Large intestine (tissue), 3 donors: ENCODE data around the gene PXT1. TPM values are rescaled to one million over a fixed set of nuclear protein-coding genes. Genes with fewer than 3 reads are reported as not detected.
"Not testable (repeated sequence)": the region's sequence is repeated elsewhere in the genome, so short reads cannot be mapped to it uniquely, and the experiment has no call there.

Source experiments
- DNase-seq, 2 donors: peaks; one replicate each; pipeline versions ENCODE4 v3.0.0 to v3.0.0-alpha.2; 2013
- H3K27ac ChIP-seq: one replicate; pipeline ENCODE4 v1.5.1; 2013; ENCODE audit warnings: low read length
- H3K27me3 ChIP-seq: 2 replicates; pipeline ENCODE4 v1.6.1; 2013; ENCODE audit warnings: low read length; ENCODE audit not compliant: control insufficient read depth, insufficient read depth
- H3K36me3 ChIP-seq: 2 replicates; pipeline ENCODE4 v1.6.1; 2013; ENCODE audit warnings: low read length; ENCODE audit not compliant: control insufficient read depth, insufficient read depth
- H3K4me1 ChIP-seq: one replicate; pipeline ENCODE4 v1.6.1; 2013; ENCODE audit warnings: low read length; ENCODE audit not compliant: control insufficient read depth, insufficient read depth
- H3K4me3 ChIP-seq: one replicate; pipeline ENCODE4 v1.5.1; 2013; ENCODE audit warnings: low read length
- H3K9me3 ChIP-seq: one replicate; pipeline ENCODE4 v1.6.1; 2013; ENCODE audit warnings: mild to moderate bottlenecking, low read depth, low read length, moderate library complexity; ENCODE audit not compliant: control insufficient read depth
- WGBS: methylation state at CpG from one replicate; pipeline ENCODE4 v1.1.5; 2013; ENCODE audit warnings: low lambda C conversion rate; ENCODE audit not compliant: insufficient coverage; 5-methylcytosine and 5-hydroxymethylcytosine counted together
- polyA plus RNA-seq: library from polyadenylated mRNA; unstranded; fragments of 120-200 nt; gene quantifications from one replicate; pipeline ENCODE4 v1.2.1, GENCODE V29; 2013

PXT1 gene
- polyA plus RNA-seq, 1 donor: 0.24 TPM

DNA sequence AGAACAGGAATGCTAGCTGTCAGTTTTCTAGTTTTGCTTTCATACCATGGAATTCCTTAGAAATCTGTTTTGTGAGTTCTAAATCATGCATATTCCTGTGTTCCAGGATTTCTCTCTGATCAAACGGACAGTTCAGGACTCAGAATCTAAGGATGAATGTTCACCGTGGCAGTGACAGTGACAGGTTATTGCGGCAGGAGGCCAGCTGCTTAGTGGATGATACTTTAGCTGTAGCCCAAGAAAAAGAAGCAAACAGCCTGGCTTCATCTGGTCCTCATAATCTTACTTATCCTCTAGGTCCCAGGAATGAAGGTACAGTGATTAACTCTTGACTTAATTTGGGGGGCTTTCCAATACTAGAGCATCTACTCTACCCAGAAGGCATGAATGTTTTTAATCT is 27.3 kb upstream of the PXT1 start:
- no peak for DNase-seq
- Histone ChIP-seq H3K27ac (no peak overlapping the region), H3K4me1 (no peaks in the 10 kb centered on the region), H3K9me3 (no peaks in the 10 kb centered on the region), H3K36me3 (peaks cover 23% of the 10 kb centered on the region), H3K4me3 (no peak overlapping the region), H3K27me3 (no peaks in the 10 kb centered on the region)
- no CpG with 5 or more reads among the region's 3 CpGs for WGBS

DNA sequence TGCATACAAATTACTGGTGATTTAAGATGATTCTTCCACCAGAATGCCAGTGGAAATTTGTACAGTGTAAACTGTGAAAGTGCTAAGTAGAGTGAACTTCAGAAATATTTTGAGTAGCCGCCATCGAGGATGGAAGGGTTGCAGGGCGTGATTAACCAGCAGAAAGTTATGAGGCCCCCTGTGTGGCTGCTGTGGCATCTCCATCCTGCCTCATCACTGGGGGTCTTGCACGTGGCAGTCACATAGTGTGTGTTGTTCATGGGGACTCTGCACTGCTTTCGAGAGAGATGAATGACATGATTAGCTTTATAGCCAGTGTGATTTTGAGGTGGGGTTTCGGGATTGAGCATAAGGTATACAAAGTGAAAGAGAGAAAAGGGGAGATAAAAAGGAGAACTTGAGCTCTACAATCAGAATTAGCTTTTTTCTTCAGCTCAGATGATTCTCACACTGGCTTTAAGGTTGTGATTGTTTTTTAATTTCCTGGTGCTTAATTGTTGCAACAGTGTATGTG is 26.6 kb upstream of the PXT1 start:
- H3K36me3 ChIP-seq: peaks cover 16% of the 10 kb centered on the region
- no peak overlapping the region for H3K4me3 ChIP-seq
- WGBS: 50% methylated on average over 1 of the region's 6 CpGs
- H3K27me3 ChIP-seq: no peaks in the 10 kb centered on the region
- no peak overlapping the region for H3K27ac ChIP-seq
- H3K9me3 ChIP-seq: no peaks in the 10 kb centered on the region
- no peaks in the 10 kb centered on the region for H3K4me1 ChIP-seq
- DNase-seq: no peak

DNA sequence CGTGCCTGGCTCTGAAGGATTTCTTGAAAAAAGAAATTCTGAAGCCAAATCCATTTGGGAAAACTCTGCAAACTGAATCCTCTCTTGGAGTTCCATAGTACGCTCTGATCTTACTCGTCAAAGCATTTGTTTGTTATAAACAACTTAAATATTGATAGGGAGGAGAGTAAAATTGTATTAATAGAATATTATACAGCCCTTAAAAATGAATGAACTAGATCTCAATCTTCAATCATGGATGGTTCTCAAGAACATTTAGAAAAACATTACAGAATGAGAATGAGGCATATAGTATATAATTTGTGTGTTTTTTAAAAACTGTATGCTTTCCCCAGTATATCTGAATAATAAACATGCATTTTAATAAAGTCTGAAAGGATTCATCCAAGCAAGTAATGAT is 25.0 kb upstream of the PXT1 start:
- no peak for DNase-seq
- H3K27me3 ChIP-seq: no peaks in the 10 kb centered on the region
- no peaks in the 10 kb centered on the region for H3K9me3 ChIP-seq
- no CpG with 5 or more reads among the region's 3 CpGs for WGBS
- H3K4me1 ChIP-seq: no peaks in the 10 kb centered on the region
- no peak overlapping the region for H3K4me3 ChIP-seq
- H3K27ac ChIP-seq: no peak overlapping the region
- peaks cover 15% of the 10 kb centered on the region for H3K36me3 ChIP-seq

DNA sequence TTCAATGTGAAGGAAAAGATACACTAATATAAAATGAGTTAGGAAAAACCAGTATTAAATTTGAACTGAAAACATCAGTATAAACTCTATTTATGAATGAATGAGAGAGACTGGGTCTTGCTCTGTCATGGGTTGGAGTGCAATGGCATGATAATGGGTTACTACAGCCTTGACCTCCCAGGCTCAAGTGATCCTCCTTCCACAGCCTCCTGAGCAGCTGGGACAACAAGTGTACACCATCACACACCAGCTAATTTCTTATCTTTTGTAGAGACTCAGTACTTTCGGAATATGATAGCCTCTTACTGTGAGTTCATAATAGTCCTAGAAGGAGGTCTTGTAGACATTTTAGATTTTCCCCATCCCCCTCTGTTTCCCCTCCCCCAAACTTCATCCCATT is 21.6 kb upstream of the PXT1 start:
- Histone ChIP-seq H3K9me3 (no peaks in the 10 kb centered on the region), H3K36me3 (peaks cover 2% of the 10 kb centered on the region), H3K27ac (no peak overlapping the region), H3K27me3 (no peaks in the 10 kb centered on the region), H3K4me1 (no peaks in the 10 kb centered on the region), H3K4me3 (no peak overlapping the region)
- no CpG with 5 or more reads among the region's 1 CpG for WGBS
- no peak for DNase-seq

DNA sequence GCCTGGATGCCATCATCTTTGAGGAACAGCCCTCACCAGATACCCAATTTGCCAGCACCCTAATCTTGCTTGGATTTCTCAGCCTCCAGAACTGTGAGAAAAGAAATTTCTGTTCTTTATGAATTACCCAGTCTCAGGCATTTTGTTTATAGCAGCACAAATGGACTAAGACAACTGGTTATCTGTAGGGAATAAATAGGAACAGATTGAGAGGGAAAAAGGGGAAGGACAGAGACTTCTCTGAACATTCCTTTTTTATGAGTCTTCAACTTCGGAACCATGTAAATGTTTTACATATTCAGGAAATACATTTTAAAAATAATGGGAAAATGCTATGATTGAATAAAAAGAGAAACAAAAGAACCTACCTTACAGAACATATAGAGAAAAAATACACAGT is 21.0 kb upstream of the PXT1 start:
- Histone ChIP-seq H3K27ac (no peak overlapping the region), H3K4me1 (no peaks in the 10 kb centered on the region), H3K27me3 (no peaks in the 10 kb centered on the region), H3K9me3 (no peaks in the 10 kb centered on the region), H3K36me3 (peaks cover 2% of the 10 kb centered on the region), H3K4me3 (no peak overlapping the region)
- DNase-seq: no peak
- WGBS: 86% methylated on average over 1 of the region's 1 CpG

DNA sequence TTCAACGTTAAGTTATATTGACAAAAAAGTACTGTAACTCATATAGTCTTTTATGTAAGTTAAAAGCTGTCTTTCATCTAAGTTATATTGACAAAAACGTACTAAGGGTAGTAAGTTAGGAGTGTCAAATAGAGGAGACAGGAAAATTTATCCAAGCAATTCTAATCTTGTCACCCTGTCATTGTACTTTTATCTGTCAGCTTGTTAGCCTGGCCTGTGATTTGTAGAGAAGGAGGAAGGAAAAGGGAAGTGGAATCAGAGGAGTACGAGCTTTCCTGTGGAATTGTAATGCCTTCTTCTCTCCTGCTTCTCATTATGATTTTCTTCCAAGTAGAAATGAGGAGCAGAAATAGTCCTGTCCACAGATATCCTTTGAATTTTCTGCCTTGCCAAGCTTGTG is 19.0 kb upstream of the PXT1 start:
- Histone ChIP-seq H3K27me3 (no peaks in the 10 kb centered on the region), H3K27ac (no peak overlapping the region), H3K4me3 (no peak overlapping the region), H3K4me1 (no peaks in the 10 kb centered on the region), H3K9me3 (no peaks in the 10 kb centered on the region), H3K36me3 (peaks cover 2% of the 10 kb centered on the region)
- WGBS: 83% methylated on average over 2 of the region's 3 CpGs
- no peak for DNase-seq

DNA sequence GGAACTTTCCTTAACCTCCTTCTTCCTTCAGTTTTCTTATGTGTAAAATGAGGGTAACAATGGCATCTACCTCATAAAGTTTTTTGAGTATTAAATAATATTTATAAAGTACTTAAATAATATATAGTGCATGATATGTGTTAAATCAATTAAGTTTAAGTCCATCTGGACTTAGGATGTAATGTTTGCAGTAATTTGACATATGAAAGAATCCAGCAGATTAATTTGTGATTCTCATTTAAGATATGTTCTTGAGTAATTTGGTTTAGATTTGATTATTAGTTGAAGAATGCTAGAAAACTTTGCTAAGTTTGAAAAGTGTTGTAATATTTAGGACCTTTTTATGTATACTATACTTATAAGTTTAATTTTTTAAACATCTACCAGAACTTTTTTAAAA is 18.3 kb upstream of the PXT1 start:
- no peaks in the 10 kb centered on the region for H3K4me1 ChIP-seq
- H3K36me3 ChIP-seq: peaks cover 2% of the 10 kb centered on the region

GRCh38 chr6:36459501-36459900 is 16.8 kb upstream of the PXT1 start:
- Histone ChIP-seq H3K4me1 (no peaks in the 10 kb centered on the region), H3K36me3 (peaks cover 6% of the 10 kb centered on the region), H3K9me3 (no peaks in the 10 kb centered on the region), H3K27ac (no peak overlapping the region), H3K27me3 (no peaks in the 10 kb centered on the region), H3K4me3 (no peak overlapping the region)
- DNase-seq: no peak

More for the DNA sequence above, 18.3 kb upstream of the PXT1 start:
- Histone ChIP-seq H3K4me3 (no peak overlapping the region), H3K27ac (no peak overlapping the region), H3K27me3 (no peaks in the 10 kb centered on the region), H3K9me3 (no peaks in the 10 kb centered on the region)
- no peak for DNase-seq

- DNase-seq: no peak
Observed at GRCh38 chr6:36455486-36456027, 12.9 kb upstream of the PXT1 start.

GRCh38 chr6:36452897-36453296 is 10.2 kb upstream of the PXT1 start:
- not testable (repeated sequence) for H3K9me3 ChIP-seq, DNase-seq, H3K27me3 ChIP-seq, H3K4me3 ChIP-seq, H3K4me1 ChIP-seq, H3K27ac ChIP-seq
- peaks cover 15% of the 10 kb centered on the region for H3K36me3 ChIP-seq
- no CpG with 5 or more reads among the region's 8 CpGs for WGBS

More at GRCh38 chr6:36455486-36456027, 12.9 kb upstream of the PXT1 start:
- H3K9me3 ChIP-seq: no peaks in the 10 kb centered on the region
- H3K27me3 ChIP-seq: no peaks in the 10 kb centered on the region
- H3K36me3 ChIP-seq: peaks cover 9% of the 10 kb centered on the region
- no peak overlapping the region for H3K4me3 ChIP-seq
- H3K4me1 ChIP-seq: no peaks in the 10 kb centered on the region
- WGBS: no CpG with 5 or more reads among the region's 3 CpGs
- H3K27ac ChIP-seq: no peak overlapping the region

- H3K36me3 ChIP-seq: peaks cover 11% of the 10 kb centered on the region
- H3K27ac ChIP-seq, H3K4me3 ChIP-seq, H3K4me1 ChIP-seq, H3K9me3 ChIP-seq, DNase-seq, H3K27me3 ChIP-seq: not testable (repeated sequence)
- WGBS: no CpG with 5 or more reads among the region's 10 CpGs
Observed at GRCh38 chr6:36449173-36449572, 6.5 kb upstream of the PXT1 start.
